Neutrophil (primary cell): ENCODE measurements around the gene CTNND2.

Source experiments
- H3K27ac ChIP-seq: fragments of 200-600 bp; sonication (generic); 2 replicates; pipeline ENCODE4 v1.5.1; 2016; ENCODE audit warnings: mild to moderate bottlenecking, moderate library complexity
- H3K27me3 ChIP-seq: fragments of 200-600 bp; sonication (generic); 2 replicates; pipeline ENCODE4 v1.6.0; 2016; ENCODE audit warnings: mild to moderate bottlenecking
- H3K36me3 ChIP-seq: fragments of 200-600 bp; sonication (generic); 2 replicates; pipeline ENCODE4 v1.5.1; 2017
- H3K4me1 ChIP-seq, 2 experiments: fragments of 200-600 bp in 1 of 2; sonication (generic) in 1 of 2; 1 replicate in 1 of 2; 2 replicates in 1 of 2; pipeline versions ENCODE4 v1.5.1 to v1.6.1; 2013 to 2016; ENCODE audit warnings: low read depth in 1 of 2, low read length in 1 of 2, mild to moderate bottlenecking in 1 of 2, moderate library complexity in 1 of 2; ENCODE audit not compliant: control insufficient read depth in 1 of 2, insufficient read depth in 1 of 2
- H3K4me3 ChIP-seq, 2 experiments: fragments of 200-600 bp in 1 of 2; sonication (generic) in 1 of 2; 1 replicate in 1 of 2; 2 replicates in 1 of 2; pipeline ENCODE4 v1.5.1; 2013 to 2016; ENCODE audit warnings: low read depth in 1 of 2, low read length in 1 of 2, mild to moderate bottlenecking in 1 of 2, moderate library complexity in 1 of 2
- H3K9me3 ChIP-seq: fragments of 200-600 bp; sonication (generic); 2 replicates; pipeline ENCODE4 v1.5.1; 2016
- CTCF ChIP-seq: fragments of 200-600 bp; sonication (generic); IDR thresholded peaks from 2 replicates; pipeline ENCODE4 v1.5.1; 2016; ENCODE audit warnings: antibody characterized with exemption

The CTNND2 gene

GRCh38 chr5:11372191-11372590, 532.1 kb downstream of the CTNND2 start:
- H3K4me1 ChIP-seq: no peaks in the 10 kb centered on the region
- TF ChIP-seq CTCF: no peak
- no peaks in the 10 kb centered on the region for H3K27me3 ChIP-seq
- H3K36me3 ChIP-seq: no peaks in the 10 kb centered on the region
- H3K9me3 ChIP-seq: no peaks in the 10 kb centered on the region
- no peak overlapping the region for H3K27ac ChIP-seq
- no peak overlapping the region for H3K4me3 ChIP-seq

GRCh38 chr5:11371021-11371420, 533.2 kb downstream of the CTNND2 start:
- Histone ChIP-seq H3K9me3 (no peaks in the 10 kb centered on the region), H3K27ac (no peak overlapping the region), H3K27me3 (no peaks in the 10 kb centered on the region), H3K36me3 (no peaks in the 10 kb centered on the region), H3K4me1 (no peaks in the 10 kb centered on the region), H3K4me3 (no peak overlapping the region)
- no peak for TF ChIP-seq CTCF

- Histone ChIP-seq H3K36me3 (no peaks in the 10 kb centered on the region), H3K27ac (no peak overlapping the region), H3K9me3 (no peaks in the 10 kb centered on the region), H3K4me3 (no peak overlapping the region), H3K4me1 (no peaks in the 10 kb centered on the region), H3K27me3 (no peaks in the 10 kb centered on the region)
- TF ChIP-seq CTCF: no peak
Measured at GRCh38 chr5:11364531-11364930, 539.7 kb downstream of the CTNND2 start.

- Histone ChIP-seq H3K9me3 (no peaks in the 10 kb centered on the region), H3K4me1 (no peaks in the 10 kb centered on the region), H3K4me3 (no peak overlapping the region), H3K27ac (no peak overlapping the region), H3K27me3 (no peaks in the 10 kb centered on the region), H3K36me3 (no peaks in the 10 kb centered on the region)
- TF ChIP-seq CTCF: no peak
Measured at GRCh38 chr5:11363631-11364178, 540.5 kb downstream of the CTNND2 start.

GRCh38 chr5:11361768-11362167, 542.5 kb downstream of the CTNND2 start:
- no peak for TF ChIP-seq CTCF
- Histone ChIP-seq H3K36me3 (no peaks in the 10 kb centered on the region), H3K9me3 (no peaks in the 10 kb centered on the region), H3K4me1 (no peaks in the 10 kb centered on the region), H3K27ac (no peak overlapping the region), H3K4me3 (no peak overlapping the region), H3K27me3 (no peaks in the 10 kb centered on the region)

- no peak for TF ChIP-seq CTCF
- Histone ChIP-seq H3K4me3 (no peak overlapping the region), H3K27ac (no peak overlapping the region), H3K36me3 (no peaks in the 10 kb centered on the region), H3K27me3 (no peaks in the 10 kb centered on the region), H3K9me3 (no peaks in the 10 kb centered on the region), H3K4me1 (no peaks in the 10 kb centered on the region)
Measured at GRCh38 chr5:11357928-11358327, 546.3 kb downstream of the CTNND2 start.
